HG03103 (cell line): ENCODE results near the gene PAK3.
A peak's percentile ranks its signal among the peaks of the same experiment; 100 is the strongest.

Experiments
- ATAC-seq: cut with Tn5 transposase; IDR thresholded peaks from one replicate; pipeline ENCODE4 v1.9.1; 2021; ENCODE audit warnings: low read depth; ENCODE audit not compliant: unreplicated experiment

The PAK3 gene

DNA sequence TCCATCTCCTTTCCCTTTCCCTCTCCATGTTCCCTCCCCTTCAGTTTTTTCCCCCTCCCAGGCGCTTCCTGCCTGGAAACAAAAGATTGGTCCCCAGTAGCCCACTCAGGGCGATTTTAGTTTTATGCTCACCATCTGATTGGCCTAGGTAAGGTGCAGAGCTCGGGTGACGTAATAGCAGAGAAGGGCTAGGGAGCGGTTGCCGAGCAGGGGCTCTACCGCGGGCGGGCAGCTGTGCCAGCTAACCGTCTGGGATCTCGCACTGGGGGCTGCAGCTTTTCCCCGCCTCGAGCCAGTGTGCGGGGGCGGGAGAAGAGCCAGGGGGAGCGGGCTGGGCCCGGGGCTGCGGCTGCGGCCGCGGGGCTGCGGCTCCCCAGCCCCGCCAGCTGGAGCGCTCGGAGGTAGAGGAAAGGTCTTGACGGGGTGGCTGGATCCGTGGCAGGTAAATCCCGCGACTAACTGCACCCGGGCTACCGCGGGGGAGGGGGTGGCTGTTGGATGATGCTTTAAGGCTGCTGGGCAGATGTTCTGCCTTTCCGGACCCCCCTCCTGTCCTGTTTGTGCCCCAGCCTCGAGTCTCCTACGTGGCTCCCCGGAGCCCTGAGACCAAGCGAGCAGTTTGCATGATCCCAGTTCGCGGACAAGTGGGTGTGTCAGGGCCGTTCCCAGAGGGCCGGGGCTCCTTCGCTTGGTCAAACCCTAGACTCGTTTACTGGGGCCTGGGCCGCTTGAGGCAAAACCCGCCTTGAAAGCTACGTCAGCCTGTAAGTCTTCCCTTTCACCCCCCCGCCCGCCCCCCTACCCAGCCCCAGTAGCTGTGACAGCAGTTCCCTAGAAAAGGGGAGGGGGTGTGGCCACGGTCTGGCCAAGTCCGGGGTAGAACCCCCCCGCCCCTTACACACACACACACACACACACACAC is at the start of gene PAK3:
Gene PAK3, plus strand, starts transcription at position 218 of the 922 bp plus-strand sequence. CDS start 26,913 bp downstream, outside the sequence.
- ATAC-seq: peak; percentile 46

DNA sequence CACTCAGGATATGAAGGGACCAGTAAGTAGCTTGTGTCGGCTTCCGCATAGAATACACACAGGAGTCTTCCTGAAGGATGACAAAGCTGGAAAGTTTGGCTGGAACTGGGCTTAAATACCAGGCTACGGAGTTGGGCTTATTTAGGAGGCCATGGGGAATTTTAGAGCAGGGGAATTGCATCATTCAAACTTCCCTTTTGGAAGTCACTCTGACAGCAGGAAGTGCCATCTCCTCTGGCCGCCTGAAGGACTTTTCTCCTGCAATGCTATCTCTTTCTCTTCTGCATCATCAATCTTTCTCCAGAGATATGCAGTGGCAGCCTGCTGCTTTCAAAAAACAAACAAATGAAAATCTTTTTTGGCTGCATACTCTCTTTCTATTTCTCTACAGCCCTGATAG is 48.4 kb upstream of the PAK3 start:
- no peak for ATAC-seq

DNA sequence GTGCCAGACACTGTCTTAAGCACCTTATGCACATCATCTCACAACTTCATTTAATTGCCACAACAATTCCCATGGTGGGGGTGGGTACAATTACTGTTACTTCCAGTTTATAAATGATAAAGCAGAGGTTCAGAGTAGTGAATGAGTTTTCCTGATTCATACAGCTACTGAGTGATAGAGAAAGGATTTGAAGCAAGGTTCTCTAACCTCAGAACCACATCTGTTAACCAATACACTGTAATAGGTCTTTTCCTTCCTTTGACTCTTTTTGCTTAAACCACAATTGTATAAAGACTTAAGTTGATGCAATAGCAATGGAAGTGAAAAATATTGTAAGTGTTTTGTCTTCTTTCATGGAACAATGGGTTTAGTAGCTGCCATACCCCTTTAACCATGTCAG is 43.5 kb upstream of the PAK3 start:
- ATAC-seq: no peak

DNA sequence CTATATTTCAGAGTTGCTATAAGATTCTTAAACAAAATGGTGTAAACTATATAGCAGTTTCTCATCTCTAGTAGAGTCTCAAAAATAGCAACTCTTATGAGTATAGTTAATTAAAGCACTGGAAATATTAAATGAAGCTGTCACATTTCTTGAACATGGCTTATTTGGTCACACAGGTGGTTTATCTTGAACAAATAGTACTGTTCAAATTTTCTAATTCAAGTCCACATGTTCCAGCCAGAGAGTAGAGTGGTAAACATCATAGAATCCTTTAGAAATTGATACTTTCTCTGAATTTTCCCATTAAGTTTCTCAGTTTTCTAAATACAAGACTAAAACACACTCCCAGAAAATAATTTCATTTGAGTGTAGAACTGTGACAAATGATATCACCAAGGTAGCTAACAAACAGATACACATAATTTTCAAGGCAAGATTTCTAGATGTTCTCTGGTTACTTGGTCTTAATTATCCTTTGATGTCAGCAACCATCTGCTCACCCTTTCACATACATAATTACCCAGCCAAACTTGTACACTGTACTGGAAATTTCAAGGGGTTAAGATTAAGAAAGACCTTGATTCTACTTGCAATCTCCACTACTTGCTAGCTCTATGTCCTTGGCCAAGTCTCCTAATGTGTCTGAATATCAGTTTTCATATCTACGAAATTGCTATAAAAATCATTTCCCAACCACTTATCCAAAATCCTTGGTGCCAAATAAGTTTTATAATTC is 24.3 kb upstream of the PAK3 start:
- no peak for ATAC-seq

DNA sequence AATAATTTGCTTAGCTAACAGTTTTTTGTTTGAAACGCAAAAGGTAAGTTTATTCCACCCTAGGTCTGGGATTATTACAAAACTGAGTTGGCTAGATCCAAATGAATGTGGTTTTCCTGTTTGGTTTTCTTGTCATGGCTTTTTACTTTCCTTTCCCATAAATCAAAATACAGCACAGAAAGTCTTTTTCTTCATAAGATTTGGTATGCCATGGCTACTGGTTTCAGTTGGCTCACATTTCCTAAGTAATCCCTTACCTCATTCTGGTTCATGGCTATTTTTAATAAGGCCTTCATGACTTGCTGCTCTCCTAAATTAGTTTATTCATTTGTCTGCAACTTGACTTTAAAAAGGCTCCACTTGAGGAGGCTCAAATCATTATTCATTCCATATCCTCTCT is 12.9 kb upstream of the PAK3 start:
- no peak for ATAC-seq

DNA sequence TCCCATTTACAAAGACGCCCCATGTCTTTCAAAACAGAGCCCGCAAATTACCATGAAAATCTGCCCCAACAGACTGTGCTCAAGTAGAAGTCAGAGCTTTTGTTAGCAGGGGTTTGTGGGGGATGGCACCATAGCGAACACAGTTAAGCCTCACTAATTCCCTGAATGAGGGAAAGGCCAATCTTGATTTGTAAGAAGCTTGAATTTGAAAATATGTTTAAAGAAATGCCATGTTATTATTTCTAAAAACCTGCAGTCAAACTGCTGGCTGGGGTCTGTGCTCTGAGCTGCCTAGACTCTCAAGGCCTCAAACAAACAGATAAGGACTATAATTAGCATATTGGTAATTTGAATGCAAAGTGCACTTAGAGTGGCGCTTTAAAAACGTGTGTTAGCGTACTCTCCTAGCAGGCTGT is 9.4 kb upstream of the PAK3 start:
- ATAC-seq: no peak

DNA sequence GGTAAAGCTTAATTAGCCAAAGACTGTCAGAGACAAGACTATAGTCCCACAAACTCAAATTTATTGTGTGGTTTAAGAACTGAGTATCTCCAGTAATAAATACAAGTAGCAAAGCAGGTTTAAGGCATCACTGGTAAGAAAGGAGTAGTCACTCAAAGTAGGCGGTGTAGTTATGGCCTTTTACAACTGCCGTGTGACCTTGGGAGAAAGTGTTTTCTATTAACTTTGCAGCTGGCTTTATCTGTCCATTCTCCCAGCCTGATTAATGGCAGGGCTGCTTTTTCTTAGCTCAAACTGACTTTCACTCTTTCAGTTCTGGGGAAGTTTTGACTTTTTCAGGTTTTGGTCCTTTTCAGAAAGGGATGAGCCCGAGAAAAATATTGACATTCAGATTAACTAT is 7.4 kb upstream of the PAK3 start:
- ATAC-seq: no peak

DNA sequence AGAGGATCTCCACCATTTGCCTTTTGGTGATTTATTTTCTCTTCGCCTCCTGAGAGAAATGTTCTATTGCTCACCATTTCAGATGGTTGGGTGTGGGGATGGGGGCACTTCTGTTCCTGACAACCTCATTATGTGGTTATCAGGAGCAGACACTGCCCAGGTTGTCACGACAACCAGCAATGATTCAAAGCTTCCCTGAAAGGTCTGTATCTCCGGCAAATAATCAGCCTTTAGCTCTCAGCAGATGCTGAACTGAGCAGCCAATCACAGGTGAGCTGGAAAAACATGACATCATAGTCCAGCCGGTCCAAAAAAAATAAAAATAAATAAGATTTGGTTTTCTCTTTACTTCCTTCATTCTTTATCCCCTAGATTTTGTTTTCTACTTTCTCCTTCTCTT is 5.5 kb upstream of the PAK3 start:
- ATAC-seq: no peak

DNA sequence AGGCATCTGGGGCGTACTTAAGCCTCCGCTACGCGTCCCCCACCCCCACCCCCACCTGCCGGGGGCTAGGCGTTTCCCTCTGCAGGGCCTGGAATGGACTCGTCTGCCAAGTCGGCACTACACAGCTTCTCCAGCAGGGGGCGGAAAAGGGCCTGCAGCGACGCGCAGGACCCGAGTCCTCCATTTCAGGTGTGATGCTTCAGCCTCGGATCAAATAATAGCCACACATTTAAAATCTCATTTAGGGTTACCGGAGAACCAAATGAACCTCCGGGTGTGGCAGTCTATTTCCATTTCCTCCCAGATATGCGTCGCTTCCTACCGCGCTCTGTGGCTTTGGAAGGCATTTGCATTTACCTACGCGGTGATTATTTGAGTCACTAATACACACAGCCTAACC is 2.9 kb downstream of the PAK3 start:
- peak; percentile 64 for ATAC-seq

DNA sequence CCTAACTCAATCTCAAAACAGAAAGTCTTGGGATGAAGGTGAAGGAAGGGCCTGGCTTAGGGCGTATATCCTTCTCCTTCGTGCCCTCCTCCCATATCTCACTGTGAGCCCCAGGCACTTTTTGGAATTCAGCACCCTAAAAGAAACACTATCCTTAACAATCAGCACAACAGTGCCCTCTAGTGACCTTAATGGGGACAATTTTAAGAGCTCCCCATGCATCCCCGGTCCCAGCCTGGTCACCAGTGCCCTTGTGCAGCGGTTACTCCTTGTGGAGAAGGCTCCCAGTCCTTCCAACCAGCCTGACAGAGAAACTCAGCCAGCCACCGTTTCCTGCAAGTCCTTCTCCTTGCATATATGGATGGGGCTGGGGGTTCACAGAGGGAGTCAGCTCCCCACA is 4.2 kb downstream of the PAK3 start:
- ATAC-seq: no peak

DNA sequence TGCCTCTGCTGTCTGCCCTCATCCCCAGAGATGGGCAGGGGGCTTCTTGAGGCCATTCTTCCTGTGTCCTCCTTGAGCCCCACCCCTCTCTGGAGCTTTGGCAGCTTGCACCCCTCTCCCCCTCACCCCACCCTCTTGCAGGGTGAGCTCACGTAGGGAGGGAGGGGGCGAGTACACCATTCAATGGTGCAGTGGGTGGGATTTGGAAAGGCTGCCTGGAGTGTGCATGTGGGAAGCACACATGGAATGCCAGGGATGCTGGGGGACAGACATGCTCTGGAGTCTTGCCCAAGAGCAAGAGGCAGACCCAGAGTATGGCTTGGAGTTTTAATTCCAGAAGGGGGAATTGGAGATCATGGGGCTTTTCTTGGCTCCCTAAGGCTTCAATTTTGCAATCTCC is 5.6 kb downstream of the PAK3 start:
- no peak for ATAC-seq

DNA sequence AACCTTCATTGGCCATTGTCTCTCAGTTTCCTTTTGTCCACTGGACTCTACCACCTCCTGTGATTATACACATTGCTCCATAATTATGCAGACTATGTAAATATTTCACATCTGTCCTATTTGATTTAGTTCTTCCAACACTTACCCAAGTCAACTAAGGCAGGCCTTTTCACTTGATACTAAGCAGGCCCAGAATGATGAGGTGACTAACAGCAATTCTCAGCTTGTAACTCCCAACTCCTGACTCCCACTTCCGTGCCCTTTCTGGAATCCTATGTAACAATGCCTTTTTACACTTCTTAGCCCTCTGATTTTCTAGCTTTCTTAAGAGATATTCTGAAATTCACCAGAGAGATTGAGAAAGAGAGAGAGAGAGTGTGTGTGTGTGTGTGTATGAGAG is 6.6 kb downstream of the PAK3 start:
- ATAC-seq: no peak

DNA sequence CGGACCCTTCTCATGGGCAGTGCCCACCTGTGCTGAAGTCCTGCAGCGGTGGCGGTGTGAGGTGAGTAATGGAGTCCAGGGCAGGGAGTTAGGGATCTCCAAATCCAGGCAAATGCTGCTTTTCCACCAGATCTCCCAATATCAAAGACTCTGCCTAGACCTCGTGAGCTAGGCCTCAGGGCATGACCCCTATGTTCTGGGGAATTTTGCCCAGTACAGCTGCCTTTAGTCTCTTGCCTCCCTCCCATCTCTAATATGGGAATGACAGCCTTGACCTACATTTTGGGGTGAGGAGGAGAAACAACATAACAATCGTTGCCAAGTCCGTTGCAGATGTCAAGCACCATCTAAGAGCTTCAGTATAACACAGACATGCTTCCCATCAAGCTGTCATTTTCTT is 7.3 kb downstream of the PAK3 start:
- no peak for ATAC-seq

DNA sequence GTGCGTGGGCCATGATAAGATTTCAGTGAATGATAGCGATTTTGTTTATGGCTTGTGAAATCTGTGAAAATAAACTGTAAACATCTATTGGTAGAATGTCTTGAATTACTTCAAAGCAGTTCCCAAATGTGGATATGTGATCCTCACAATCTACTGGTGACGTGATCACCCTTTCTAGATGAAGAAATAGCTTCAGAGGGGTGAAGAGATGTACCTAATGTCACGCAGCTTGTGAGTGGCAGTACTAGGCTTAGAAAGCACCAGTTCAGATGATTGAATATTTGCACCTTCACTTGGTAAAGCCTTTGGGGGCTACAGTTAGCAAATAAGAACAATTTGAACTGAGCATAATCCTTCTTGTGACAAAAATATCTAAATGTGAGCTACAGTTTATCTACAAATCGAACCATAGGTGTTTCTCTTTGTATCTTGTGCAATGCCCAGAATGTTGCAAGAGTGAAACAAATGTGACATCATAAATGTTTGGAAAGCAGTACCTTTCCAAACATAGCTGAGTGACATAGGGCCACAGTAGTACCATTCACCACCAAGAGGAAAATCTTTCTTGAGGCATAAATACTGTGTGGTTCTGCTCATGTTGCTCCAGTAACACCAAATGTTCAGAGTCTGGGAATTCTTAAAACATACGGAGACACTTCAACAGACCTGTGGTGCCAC is 14.2 kb downstream of the PAK3 start:
- ATAC-seq: no peak

DNA sequence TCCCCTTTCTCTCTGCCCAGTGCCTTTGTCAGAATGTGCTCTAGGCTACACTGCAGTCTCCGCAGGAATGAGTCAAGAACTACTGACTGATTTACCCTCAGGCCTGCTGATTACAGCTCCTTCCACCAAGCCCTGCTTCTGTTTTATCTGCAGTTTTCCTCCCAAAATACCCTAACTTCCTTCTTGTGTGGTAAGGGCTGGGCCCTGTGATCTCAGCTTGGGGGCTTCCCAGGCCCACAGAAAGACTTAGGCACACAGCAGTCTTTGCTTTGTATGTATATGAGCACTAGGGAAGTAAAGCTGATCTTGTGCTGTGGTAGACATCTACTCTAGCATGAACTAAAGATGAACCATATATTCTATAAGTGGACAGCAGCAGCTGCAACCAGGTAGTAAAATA is 18.8 kb downstream of the PAK3 start:
- ATAC-seq: peak; percentile 68

DNA sequence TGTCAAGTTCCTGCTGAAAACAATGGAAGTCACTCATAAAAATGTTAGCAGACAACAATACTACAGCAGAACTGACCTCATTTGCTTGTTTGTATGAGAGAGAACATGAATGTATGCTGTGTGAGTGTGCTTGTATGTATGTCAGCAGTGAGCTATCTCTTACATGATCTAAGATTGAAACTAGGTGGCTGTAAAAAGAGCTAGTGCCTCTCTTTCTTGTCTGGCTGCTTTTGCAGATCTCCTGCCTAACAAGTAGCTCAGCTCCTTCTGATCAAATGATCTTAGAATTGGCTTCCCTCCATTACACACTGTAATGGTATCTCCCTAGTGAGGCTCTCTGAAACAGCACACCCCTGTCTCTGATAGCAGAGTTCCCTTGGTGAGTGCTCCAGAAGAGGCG is 20.7 kb downstream of the PAK3 start:
- no peak for ATAC-seq

DNA sequence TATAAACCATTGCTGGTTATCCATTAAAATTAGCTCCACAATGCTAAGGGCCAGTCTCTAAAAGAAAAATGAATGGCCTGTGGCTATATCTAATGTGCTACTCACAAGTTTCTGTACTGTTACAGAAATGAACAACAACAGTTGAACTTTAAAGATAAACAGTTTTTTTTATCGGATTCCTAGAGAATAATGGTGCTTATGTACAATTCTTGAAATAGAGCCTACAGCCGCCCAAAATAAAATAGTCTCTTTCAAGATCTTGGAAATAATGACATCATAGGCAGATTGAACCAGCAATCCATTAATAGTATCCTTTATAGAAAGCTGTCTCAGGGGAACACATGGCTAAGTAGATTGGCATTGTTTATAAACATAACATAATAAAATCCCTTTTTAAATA is 23.4 kb downstream of the PAK3 start:
- ATAC-seq: no peak

DNA sequence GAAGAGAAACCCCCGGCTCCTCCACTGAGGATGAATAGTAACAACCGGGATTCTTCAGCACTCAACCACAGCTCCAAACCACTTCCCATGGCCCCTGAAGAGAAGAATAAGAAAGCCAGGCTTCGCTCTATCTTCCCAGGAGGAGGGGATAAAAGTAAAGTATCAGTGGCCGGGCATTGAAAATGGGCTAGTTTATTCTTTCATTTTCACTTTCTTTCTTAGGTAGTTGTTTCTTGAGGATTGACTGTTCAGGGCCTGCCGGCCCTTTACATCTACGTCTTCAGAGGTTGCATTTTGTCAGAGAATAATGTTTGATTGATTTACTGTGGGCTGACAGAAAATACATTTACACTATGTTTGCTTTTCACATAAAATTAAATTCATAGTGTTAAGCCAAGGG is 27.1 kb downstream of the PAK3 start:
- ATAC-seq: no peak

DNA sequence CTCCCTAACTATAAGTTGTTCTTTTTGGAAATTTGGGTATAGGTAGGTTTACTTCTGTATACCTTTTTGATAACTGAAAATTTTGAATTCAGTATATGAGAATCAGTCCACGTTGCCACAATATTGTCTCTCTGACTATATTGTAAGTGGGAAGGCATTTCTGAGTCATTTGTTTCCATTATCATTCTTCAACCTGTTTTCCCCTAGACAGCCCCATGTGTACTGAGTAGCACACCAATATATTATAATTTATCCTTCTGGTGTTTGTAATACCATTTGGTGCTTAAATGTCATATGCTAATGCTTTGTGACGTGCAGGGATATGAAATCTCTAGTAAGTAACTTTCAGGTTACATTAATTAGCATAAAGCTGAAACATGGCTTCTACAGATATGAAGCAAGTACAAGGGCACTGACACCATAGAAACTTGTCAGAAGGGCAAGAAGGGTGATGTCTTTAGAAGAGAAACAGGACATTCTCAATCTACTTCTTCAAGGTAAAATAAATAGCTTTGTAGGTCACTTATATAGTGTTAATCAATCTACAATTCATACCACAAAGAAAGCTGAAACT is 27.7 kb downstream of the PAK3 start:
- no peak for ATAC-seq

DNA sequence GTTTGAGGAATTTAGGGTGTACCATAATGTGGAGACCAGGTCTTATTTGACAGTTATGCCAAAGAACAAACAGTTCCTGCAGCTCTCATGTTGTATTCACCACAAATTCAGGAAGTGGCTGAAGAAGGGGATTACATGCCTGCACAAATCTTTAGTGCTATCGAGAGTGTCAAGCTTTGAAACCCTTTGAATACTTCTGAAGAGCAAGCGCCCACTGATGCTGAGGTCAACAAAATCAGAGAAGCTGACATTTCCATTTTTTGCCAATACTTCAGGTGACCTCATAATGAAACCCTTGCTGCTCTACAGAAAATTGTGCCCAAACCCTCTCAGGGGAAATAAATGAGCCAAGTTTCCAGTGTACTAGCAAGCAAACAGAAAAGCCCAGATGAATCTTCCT is 28.4 kb downstream of the PAK3 start:
- ATAC-seq: no peak

DNA sequence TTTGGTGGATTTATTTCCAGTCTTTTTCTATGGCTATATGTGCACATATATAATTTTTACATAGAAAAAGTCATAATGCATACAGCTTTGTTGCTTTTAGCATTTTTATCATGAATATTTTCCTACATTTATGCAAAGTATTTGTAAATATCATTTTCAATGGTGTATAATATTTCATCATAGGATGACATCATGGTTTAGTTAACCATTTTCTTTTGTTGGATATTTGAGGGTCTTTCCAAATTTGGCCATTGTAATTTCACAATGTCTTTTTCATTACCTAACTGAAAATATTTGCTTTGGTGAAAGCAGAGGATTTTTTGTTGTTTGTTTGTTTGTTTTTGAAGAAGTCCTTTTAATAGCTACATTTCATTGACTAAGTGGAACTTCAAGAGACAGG is 31.0 kb downstream of the PAK3 start:
- ATAC-seq: no peak
